NCI-H2171 (cell line): ENCODE measurements around the gene SORCS2.

Source experiments
- DNase-seq: peaks from one replicate; lab custom pipeline; 2025; lab: John Stamatoyannopoulos, UW

SORCS2 gene

DNA sequence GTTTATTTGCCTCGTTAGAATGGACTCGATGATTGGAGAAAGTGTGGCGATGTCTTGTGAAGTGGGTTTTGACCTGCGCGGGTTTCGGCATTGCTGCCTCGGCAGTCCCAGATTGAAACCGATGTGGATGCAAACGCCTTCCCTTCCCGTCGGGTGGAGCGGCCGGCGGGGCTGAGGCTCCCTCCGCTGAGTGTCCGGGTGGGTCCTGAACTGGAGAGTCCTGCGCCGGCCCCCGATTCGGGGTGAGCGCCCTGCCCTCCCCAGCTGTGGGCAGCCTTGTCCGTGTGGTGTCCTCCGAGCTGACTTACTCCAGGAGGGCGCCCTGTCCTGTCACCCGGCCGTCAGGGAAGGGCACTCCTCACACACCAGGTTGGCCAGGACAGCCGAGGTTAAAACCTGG lies 317.7 kb downstream of the SORCS2 start:
- no peak for DNase-seq

DNA sequence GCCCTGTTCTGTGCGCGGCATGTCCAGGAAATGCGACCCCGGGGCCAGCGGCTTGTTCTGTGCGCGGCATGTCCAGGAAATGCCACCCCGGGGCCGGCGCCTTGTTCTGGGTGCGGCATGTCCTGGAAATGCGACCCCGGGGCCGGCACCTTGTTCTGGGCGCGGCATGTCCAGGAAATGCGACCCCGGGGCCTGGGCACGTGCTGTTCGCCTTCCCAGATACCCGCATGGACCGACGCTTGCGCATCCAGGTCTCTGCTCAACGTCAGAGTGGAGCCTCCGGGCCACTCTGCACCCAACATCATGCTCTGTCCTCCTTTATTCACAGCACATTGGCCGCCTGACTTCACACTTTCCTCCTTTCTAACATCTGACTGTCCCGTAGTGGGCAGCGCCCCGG lies 318.2 kb downstream of the SORCS2 start:
- no peak for DNase-seq

DNA sequence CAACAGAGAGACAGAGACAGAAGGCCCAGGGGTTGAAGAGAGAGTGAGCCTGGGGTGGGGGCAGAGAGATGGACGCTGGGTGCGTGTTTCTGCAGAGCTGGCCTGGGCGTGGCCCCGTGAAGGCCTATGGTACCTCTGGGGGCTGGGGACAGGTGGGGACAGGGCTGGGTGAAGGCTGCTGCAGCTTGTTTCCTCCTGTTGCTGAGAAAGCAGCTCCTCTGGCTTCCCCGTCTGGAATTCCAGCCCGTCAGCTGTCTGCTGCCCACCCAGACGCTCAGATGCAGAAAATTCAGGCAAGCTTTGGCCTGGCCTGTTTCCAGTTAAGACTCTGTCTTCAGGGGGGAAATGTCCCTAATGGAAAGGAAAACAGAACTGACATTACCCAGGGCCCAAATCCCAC lies 319.2 kb downstream of the SORCS2 start:
- DNase-seq: no peak

DNA sequence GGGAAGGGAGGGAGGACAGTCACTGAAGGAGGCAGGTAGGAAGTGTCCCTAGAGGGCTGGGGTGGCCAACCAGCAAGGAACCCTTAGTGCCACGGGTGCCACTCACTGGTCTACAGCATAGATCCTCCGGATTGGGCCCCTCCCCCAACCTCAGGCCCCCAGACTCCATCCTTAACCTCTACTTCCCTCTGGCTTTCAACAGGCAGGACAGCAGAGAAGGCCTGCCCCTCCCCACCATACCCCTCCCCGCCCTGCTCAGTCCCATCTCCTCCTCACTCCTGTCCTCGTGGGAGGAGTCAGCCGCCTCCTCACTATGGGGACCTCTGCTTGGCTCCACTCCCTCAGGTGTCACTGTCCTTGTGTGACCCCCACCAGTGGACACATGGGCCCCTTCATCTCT lies 320.1 kb downstream of the SORCS2 start:
- DNase-seq: no peak

DNA sequence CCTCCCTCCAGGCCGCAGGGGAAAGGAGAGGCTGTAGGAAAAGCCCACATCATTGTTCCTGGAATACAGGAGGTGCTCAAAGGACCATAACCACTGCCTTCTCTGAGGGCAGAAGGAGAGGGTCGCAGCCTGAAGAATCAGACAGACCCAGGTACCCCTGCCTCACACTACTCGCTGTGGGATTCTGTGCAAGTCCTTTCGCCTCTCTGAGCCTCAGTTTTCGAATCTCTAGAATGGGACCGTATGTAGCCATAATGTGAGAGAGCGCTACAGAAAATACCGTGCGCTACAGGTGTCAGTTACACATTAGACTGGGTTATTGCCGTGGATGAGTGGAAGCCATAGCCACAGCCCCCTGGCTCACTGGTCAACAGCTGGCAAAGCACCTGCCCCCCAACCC lies 320.6 kb downstream of the SORCS2 start:
- DNase-seq: no peak

DNA sequence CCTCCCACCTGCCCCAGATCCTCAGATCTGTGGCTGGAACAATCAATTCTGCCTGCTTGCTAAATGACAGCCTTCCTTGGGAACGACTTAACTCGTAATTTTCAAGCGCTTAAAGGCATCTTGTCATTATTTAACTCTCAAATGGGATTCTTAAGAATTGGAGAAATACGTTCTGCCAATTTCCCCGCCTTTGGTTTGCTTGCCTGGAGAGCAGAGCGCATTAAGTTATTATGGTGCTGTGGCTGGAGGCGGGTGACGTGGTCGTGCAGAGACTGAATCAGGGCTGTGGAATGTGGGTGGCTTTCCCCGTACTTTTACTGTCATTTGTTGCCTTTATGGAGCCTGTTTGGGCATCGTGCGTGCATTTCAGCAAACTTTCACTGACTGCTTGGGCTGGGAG lies 321.3 kb downstream of the SORCS2 start:
- DNase-seq: no peak

DNA sequence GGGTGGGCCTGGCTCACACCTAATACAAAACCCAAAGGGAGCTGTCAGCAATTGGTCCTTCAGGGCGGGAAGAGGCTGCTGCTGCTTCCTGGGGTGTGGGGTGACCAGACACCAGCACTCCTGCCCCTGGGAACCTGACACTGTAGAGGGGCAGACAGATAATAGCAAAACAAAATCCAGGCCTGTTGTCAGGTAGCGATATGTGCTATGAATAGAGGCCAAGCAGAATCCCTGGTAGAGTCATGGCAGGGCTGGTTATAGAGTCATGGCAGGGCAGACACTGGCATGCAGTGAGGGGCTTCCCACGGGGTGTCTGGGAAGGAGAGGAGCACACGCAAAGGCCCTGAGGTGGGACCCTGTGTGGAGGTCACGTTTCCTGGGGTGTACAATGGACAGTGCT lies 321.9 kb downstream of the SORCS2 start:
- no peak for DNase-seq

DNA sequence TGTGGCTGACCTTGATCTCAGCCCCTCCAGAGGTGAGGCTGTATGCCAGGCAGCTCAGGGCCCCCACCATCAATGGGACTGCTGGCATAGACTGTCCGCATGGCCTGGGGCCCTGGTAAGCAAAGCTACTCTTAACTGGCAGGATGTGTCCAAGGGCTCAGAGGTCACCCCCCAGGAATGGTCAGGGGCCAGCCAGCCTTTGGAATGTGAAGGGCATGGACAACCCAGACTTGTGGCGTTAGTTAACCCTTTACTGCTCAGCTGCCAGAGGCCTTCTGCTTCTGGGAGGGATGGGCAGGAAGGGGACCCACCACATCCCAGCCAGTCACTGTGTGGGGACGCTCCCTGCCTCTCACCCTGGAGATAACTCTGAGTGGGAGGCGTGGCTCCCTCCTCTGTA lies 322.5 kb downstream of the SORCS2 start:
- DNase-seq: no peak

DNA sequence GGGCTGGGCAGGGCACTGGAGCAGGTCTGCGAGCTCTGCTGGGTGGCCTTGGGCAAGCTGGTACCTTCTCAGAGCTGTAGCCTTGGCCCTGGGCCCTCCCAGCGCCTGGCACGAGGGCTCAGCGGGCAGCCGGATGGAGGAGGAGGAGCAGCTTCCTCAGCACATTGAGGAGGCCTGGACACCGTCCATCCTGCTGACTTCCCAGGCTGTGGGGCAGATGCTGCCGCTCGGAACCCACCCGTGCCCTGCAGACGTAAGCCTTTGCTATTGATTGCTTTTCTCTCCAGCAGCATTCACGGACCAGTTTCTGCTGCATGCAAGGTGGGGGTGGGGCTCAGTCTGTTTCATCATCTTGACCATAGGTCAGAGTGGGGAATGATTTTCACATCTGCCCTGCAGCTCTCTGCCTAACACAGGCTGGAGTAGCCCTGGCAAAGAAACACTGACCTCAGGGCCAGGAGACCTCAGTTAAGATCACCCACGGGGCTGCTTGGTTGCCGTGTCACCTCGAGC lies 323.1 kb downstream of the SORCS2 start:
- DNase-seq: no peak

DNA sequence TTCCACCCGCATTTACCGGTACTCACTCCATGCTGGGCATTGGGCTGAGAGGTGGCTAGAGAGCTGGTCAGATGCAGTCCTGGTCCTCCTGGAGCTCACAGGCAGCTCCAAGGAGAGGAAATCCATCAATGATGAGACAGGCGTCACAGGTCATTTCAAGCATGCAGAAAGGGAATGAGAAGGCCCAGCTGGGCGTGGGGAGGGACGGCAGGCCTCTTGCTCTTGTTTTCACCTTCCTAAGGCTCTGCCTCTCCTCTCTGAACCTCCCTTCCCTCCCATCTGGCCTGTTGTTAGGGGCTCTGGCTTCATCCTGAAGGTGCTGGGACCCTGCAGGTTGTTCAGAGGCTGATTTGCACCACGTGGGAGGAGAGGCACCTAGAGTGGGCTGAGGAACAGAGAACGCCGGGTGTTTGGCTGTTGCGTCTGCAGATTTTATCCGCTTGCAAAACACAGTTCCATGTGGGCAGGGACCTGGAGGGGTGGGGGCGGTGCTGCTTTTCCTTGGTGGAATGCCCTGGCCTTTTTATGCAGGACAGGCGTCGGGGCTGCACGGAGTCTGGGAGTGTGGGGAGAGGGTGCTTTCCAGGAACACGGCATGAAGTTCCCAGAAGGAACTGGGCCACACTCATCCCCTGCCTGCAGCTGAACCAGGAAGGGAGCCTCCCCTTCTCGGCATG lies 323.9 kb downstream of the SORCS2 start:
- DNase-seq: no peak

DNA sequence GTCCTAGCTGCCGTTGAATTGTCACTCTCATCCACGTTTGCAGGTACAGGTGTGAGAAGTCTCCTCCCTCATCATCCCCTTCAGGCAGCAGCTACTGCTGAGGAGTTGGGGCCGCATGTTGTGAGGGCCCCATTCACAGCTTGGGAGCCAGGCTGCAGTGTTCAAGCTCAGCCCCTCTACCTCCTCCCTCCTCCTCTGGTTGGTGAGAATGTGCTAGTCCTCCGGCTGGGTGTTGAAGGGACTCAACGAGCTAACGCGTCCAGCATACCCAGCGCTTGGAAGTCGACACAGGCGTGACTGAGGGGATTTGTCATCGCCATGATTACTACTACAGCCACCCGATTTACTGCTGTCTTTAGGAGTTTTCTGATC lies 324.4 kb downstream of the SORCS2 start:
- no peak for DNase-seq

DNA sequence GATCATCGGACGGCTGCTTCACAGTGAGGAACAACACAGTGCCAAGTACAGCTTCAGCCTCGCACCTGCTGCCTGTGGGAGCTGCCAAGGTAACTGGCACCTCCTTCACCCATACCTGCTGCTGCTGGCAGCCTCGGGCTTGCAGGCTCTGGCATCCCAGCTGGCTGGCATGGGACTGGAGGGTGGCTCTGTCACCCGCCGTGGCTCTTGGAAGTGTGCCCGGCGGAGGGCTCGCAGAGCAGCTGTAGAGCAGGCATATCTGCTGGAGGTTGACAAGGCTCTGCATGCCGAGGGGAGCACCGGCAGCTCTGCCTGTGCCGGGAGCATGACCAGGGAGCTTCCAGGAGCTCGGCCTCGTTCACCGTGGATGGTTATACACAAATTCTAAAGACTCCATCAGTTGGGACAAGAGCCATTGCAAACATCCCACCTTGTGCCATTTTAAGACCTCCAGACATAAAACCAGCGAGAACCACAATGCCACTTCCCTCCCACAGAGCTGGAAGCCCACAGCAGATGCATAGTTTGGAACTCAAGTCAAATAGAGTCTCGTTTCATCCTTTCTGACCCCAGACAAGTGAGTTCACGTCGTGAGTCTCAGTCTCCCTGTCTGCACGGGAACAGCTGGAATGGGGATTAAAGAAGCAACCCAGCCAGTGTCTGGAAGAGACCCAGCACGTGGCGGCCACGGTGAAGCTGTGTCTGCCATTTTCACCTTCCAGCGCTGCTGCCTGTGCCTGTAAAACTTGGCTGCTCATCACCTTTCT lies 326.7 kb downstream of the SORCS2 start:
- DNase-seq: peak; percentile 58

DNA sequence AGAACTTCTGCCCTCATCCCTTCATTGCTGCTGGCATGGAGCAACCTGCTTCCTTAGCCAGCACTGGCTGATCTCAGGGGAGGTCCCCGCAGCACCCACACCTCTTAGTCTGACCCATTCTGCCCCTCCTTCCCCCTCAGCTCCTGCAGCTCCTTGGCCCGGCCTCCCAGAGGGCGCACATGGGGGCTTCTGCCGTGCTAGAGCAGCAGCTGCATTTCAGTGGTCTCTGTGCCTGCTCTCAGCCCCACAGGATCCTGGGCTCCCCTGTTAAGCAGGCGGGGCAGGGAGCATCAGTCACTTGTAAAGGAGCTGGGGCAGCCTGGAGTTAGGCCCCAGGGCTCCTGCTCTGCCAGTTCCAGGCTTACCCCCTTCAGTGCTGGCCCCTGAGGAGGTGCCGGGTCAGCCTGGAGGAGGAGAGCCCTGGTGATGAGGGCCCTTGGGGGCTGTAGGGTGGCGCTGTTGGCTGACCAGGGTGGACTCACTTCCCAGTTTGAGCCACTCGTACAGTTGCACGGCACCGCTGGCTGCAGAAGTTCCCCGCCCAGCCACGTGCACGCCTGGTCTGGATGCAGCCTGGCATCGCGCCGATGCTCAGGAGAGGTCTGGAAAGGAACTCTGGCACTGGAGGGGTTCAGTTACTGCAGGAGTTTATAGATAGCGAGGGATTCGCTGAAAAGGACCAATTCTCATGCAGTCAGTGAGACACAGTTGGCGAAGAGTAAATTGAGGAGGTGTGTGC lies 327.5 kb downstream of the SORCS2 start:
- no peak for DNase-seq

DNA sequence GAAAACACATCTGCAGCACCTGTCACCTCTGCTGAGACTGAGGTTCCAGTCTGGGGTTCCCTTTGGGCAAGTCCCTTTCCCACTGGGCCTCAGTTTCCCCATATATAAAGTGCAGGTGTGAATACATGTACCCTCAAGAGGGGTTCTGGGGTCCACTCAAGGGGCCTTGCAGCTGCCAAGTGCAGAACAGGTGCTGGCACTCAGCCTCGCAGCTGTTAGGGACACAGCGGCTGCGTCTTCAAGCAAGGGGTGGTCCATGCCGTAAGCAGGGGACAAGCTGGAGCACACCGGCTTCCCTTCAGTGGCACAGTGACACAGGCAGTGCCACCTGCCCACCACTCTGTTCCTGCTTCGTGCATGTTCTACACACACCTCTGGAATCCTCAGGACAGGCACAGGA lies 329.3 kb downstream of the SORCS2 start:
- no peak for DNase-seq

DNA sequence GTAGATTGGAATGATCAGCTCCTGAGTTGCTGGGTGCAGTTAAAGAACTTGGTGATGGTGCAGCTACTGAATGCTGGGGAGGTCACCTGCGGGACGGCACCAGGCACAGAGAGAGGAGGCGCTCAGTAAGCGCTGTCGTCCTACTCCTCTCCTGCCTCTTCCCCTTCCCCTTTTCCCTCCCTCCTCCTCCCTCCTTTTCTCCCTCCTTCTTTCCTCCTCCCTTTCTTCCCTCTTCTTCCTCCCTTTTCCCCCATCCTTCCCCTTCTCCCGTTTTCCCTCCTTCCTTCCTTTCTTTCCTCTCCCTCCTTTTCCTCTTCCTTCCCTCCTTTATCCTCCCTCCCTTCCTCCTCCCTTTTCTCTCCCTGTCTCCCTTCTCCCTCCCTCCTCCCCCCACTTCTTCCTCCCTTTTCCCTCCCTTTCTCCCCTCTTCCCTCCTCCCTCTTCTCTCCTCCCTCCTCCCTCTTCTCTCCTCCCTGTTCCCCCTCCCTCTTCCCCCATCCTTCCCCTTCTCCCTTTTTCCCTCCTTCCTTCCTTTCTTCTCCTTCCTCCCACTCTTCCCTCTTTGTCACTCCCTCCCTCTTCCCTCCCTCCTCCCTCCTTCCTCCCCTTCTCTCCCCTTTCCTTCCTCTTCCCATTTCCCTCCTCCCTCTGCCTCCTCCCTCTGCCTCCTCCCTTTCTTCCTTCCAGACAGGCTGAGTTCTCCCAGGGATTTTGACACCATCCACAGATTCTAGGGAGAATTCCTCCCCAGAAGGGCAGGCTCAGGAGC lies 330.3 kb downstream of the SORCS2 start:
- no peak for DNase-seq

DNA sequence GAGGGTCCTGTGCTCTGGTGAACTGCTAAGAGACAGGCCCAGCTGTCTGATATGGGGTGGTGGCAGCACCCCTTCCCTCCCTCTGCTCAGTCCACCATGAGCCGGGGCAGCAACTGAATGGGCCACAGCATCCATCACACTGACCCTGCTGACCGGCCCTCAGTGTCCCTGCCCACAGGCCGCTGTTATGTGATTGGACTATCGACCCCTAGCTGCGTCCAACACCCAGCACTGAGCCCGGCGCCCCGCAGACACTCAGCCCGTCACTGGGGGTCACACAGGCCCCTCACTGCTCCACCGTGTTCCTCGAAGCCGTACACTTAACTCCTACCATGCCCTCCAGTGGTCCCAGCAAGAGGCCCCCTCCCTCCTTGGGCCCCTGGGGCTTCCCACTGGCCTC lies 331.2 kb downstream of the SORCS2 start:
- DNase-seq: no peak

DNA sequence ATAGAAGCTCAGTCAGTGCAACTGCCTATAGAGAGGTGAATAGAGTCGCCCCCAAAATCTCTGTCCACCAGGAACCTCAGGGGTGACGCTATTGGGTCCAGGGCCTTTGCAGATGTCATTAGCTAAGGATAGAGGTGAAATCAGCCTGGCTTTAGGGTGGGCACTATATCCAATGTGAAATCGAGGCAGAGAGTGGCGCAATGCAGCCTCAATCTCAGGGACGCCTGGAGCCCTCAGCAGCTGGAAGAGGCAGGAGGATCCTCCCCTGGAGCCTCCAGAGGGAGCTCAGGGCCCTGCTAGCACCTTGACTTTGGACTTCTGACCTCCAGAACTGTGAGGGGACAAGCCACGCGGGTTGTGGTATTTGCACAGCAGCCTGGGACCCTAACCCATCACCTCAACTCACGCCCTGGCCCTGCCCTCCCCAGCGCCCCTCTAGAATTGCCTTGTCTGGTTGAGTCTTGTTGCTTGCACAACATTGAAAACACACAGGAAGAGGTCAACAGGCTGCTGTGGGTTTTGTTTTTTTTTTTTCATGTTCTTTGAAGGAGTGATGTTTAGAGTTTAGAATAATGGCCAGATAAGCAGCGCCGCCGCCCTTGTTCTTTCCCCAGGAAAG lies 331.8 kb downstream of the SORCS2 start:
- DNase-seq: no peak

DNA sequence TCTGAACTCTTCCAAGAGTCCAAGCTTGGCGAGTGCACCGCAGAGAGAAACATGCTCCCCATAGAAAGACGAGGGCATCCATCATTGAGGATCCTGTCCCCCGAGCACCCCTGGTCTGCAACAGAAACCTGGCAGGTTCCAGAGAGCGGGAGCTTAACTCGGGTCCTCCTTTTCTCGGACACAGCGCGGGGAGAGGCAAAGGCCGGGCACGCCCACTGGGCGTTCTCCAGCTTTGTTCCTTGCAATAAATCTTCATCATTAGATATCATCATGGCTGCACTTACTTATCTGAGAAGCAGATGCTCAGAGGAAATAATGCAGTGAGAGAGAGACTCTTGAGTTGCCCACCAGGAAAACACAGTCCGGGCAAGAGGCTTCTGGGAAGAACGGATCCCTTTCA lies 332.5 kb downstream of the SORCS2 start:
- no peak for DNase-seq

DNA sequence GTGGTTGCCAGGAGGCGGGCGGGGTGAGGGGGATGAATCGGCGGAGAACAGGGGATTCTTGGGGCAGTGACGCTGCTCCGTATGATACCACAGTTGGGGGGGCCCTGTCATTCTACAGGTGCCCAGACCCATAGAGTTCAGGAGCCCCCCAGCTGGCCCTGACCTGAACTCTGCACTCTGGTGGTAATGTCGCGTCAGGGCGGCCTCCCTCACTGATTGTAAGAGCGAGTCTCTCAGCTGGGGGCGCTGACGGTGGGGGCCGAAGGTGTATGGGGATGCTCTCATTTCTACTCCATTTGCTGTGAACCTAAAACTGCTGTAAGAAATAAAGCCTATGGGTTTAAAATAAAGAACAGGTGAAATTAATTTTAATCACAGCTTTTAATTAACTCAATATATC lies 334.2 kb downstream of the SORCS2 start:
- no peak for DNase-seq

DNA sequence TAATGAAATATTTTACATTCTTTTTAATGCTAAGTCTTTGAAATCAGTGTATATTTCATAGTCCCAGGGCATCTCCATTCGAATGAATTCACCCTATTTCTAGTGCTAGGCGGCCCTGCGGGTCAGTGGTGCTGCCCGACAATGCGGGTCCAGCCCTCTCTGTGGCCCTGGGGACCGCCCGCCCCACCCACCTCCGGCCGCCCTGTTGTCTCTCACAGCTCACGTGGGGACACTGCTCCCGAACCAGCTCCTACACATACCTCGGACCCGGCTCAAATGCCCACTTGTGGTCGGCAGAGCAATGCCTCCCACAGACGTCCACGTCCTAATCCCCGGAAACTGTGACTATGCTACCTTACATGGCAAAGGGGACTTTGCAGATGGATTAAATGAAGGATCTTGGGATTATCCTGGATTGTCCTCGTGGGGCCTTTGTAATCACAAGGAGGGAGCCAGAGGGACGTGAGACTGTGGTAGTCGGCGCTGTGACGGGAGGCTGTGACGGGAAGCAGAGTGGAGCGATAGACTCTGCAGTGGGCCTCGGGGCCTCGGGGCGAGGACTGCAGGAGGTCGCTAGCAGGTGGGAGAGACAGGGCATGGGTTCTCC lies 334.7 kb downstream of the SORCS2 start:
- DNase-seq: no peak

DNA sequence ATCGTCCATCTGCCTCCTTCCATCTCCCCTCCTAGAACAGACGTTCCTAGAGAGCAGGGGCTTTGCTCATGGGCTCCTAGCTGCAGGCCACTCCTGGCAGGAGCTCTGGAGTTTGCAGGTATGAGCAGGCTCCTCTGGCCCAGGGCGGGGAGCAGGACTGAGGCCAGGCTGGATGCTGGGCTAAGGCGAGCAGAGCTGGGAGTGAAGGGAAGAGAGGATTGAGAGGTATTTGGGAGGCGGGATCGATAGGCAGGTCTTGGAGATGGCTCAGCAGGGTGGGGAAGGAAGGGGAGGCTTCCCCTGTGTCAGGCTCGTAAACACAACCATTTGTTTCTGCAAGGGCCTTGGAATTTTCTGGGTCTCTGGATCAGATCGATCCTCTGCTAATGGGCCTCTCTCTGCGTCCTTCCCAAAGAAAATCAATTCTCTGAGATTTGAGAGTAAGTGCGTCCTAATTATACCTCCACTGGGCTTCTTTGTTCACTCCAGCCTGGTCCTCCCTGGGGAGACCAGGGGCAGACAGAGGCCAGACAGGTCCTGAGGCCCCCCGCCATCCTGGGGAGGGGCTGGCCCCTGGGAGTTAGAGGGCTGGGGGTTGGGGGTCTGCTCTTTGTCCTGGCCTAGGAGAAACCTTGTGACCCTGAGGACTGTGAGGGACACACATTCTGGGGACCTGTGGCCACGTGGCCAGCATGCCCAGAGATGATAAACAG lies 337.2 kb downstream of the SORCS2 start:
- no peak for DNase-seq
